ENCODE measurements around the gene POFUT2. TPM values are rescaled to one million over a fixed set of nuclear protein-coding genes. Genes with fewer than 3 reads are reported as not detected.

The POFUT2 gene
- total RNA-seq, 1 experiment from 2014 or later: 25.1 TPM

- Histone ChIP-seq H3K27me3 (replicated peaks; ENCODE audit: insufficient read depth, low read depth, low read length, poor library complexity) (no peaks in the 10 kb centered on the region), H3K4me1 (ENCODE audit: insufficient read depth, low read length, poor library complexity, severe bottlenecking) (no peaks in the 10 kb centered on the region), H3K36me3 (ENCODE audit: insufficient read depth, low read length, poor library complexity, severe bottlenecking) (no peaks in the 10 kb centered on the region), H3K9me3 (ENCODE audit: low read depth, low read length, poor library complexity, severe bottlenecking) (no peaks in the 10 kb centered on the region), H3K27ac (ENCODE audit: low read depth, low read length, poor library complexity, severe bottlenecking) (no peak overlapping the region), H3K4me3 (ENCODE audit: low read depth, low read length, poor library complexity, severe bottlenecking) (no peak overlapping the region)
- CTCF ChIA-PET: no interaction called here
- TF ChIP-seq CTCF (conservative IDR thresholded peaks at IDR 0.05; ENCODE audit: low read depth, low read length): no peak
- TF ChIP-seq EZH2 (IDR thresholded peaks at IDR 0.05; ENCODE audit: borderline replicate concordance, low read depth, low read length, poor library complexity, severe bottlenecking): no peak
- POLR2A ChIA-PET (ENCODE audit: low non-redundant PET): no interaction called here
- no TSS peak for BruUV-seq (replicated peaks)
- intact Hi-C loops (cut with micrococcal nuclease; ENCODE audit: unreplicated experiment): no loop called here
- DNase-seq (ENCODE audit: low spot score): no peak
Observed at GRCh38 chr21:45331531-45332147, 43.9 kb upstream of the POFUT2 start.

GRCh38 chr21:45330851-45331261, 43.2 kb upstream of the POFUT2 start:
- ChIA-PET CTCF (no interaction called here), POLR2A (ENCODE audit: low non-redundant PET) (no interaction called here)
- TF ChIP-seq EZH2 (IDR thresholded peaks at IDR 0.05; ENCODE audit: borderline replicate concordance, low read depth, low read length, poor library complexity, severe bottlenecking) (no peak), CTCF (conservative IDR thresholded peaks at IDR 0.05; ENCODE audit: low read depth, low read length) (no peak)
- intact Hi-C loops (cut with micrococcal nuclease; ENCODE audit: unreplicated experiment): no loop called here
- Histone ChIP-seq H3K27me3 (replicated peaks; ENCODE audit: insufficient read depth, low read depth, low read length, poor library complexity) (no peaks in the 10 kb centered on the region), H3K9me3 (ENCODE audit: low read depth, low read length, poor library complexity, severe bottlenecking) (no peaks in the 10 kb centered on the region), H3K36me3 (ENCODE audit: insufficient read depth, low read length, poor library complexity, severe bottlenecking) (no peaks in the 10 kb centered on the region), H3K27ac (ENCODE audit: low read depth, low read length, poor library complexity, severe bottlenecking) (no peak overlapping the region), H3K4me3 (ENCODE audit: low read depth, low read length, poor library complexity, severe bottlenecking) (no peak overlapping the region), H3K4me1 (ENCODE audit: insufficient read depth, low read length, poor library complexity, severe bottlenecking) (no peaks in the 10 kb centered on the region)
- no TSS peak for BruUV-seq (replicated peaks)
- no peak for DNase-seq (ENCODE audit: low spot score)

GRCh38 chr21:45330075-45330781, 42.5 kb upstream of the POFUT2 start:
- no peaks in the 10 kb centered on the region for H3K4me1 ChIP-seq (ENCODE audit: insufficient read depth, low read length, poor library complexity, severe bottlenecking)
- no peaks in the 10 kb centered on the region for H3K36me3 ChIP-seq (ENCODE audit: insufficient read depth, low read length, poor library complexity, severe bottlenecking)
- no peak overlapping the region for H3K27ac ChIP-seq (ENCODE audit: low read depth, low read length, poor library complexity, severe bottlenecking)
- TF ChIP-seq CTCF (conservative IDR thresholded peaks at IDR 0.05; ENCODE audit: low read depth, low read length) (no peak), EZH2 (IDR thresholded peaks at IDR 0.05; ENCODE audit: borderline replicate concordance, low read depth, low read length, poor library complexity, severe bottlenecking) (no peak)
- DNase-seq (ENCODE audit: low spot score): peak; percentile 50
- ChIA-PET POLR2A (ENCODE audit: low non-redundant PET) (no interaction called here), CTCF (no interaction called here)
- H3K4me3 ChIP-seq (ENCODE audit: low read depth, low read length, poor library complexity, severe bottlenecking): no peak overlapping the region
- H3K9me3 ChIP-seq (ENCODE audit: low read depth, low read length, poor library complexity, severe bottlenecking): no peaks in the 10 kb centered on the region
- intact Hi-C loops (cut with micrococcal nuclease; ENCODE audit: unreplicated experiment): no loop called here
- no TSS peak for BruUV-seq (replicated peaks)
- no peaks in the 10 kb centered on the region for H3K27me3 ChIP-seq (replicated peaks; ENCODE audit: insufficient read depth, low read depth, low read length, poor library complexity)
